Measurements from ENCODE around the gene BCL2L11. TPM values are rescaled to one million over a fixed set of nuclear protein-coding genes. Genes with fewer than 3 reads are reported as not detected.

BCL2L11 gene
- total RNA-seq, 4 donors from 2014 or later: 4.8 to 18.8 (median 13.7) TPM

GRCh38 chr2:111186121-111186715 lies 65.5 kb downstream of the BCL2L11 start:
- H3K27me3 ChIP-seq: no peaks in the 10 kb centered on the region
- DNase-seq (no peak), ATAC-seq (no peak)
- no peak overlapping the region for H3K4me3 ChIP-seq
- H3K9me3 ChIP-seq: no peaks in the 10 kb centered on the region
- TF ChIP-seq CTCF (IDR thresholded peaks at IDR 0.05 in 4 of 5, conservative IDR thresholded peaks at IDR 0.05 in 1 of 5) (no peak), POLR2A (IDR thresholded peaks at IDR 0.05) (no peak)
- H3K27ac ChIP-seq: no peak overlapping the region
- intact Hi-C loops (cut with DNase I; ENCODE audit: low total_unique reads): no loop called here
- H3K4me1 ChIP-seq: peaks cover 6 to 16% of the 10 kb centered on the region in 2 donors
- H3K36me3 ChIP-seq: no peaks in the 10 kb centered on the region
- in situ Hi-C loops (cut with MboI; ENCODE audit: low sequenced_read_pairs in 4 of 4): no loop called here

DNA sequence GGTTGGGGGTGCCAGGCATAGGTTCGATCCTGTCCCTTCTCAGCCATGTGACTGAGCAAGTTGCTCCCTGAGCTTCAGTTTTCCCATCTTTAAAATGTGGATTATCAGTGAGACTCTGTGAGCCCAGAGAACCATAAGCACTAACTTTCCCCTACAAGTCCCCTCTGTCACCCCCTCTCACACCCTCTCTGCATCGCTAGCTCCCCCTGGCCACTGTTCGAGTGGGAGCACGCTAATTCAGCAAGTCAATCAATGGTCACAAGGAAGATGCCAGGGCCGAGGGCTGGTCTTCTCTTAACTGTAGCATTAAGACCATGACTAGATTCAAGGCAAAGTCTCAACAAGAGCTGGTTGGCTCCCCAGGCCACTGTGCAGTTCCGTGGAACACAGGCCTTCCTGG lies 66.2 kb downstream of the BCL2L11 start:
- intact Hi-C loops (cut with DNase I; ENCODE audit: low total_unique reads): no loop called here
- Histone ChIP-seq H3K9me3 (no peaks in the 10 kb centered on the region), H3K4me3 (no peak overlapping the region), H3K27ac (no peak overlapping the region), H3K4me1 (peaks cover 6 to 16% of the 10 kb centered on the region in 2 donors), H3K27me3 (no peaks in the 10 kb centered on the region), H3K36me3 (no peaks in the 10 kb centered on the region)
- DNase-seq (no peak), ATAC-seq (no peak)
- in situ Hi-C loops (cut with MboI; ENCODE audit: low sequenced_read_pairs in 4 of 4): no loop called here
- TF ChIP-seq POLR2A (IDR thresholded peaks at IDR 0.05) (no peak), CTCF (IDR thresholded peaks at IDR 0.05 in 4 of 5, conservative IDR thresholded peaks at IDR 0.05 in 1 of 5) (no peak)

DNA sequence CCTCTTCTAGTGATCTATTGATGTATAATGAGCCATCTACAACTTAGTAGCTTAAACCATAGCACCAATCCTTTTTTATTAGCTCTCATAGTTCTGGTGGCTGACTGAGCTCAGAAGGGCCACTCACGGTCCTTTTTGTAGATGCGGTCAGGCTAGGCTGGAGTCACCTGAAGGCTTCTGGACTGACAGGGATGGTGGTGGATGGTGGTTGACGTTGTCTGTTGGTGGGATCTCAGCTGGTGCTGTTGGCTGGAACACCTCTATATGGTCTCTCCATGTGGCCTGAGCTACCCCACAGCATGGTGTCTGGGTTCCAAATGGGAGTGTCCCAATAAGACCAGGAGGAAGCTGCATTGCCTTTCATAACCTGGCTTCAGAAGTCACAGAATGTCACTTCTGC lies 68.0 kb downstream of the BCL2L11 start:
- Histone ChIP-seq H3K36me3 (no peaks in the 10 kb centered on the region), H3K9me3 (no peaks in the 10 kb centered on the region), H3K27ac (no peak overlapping the region), H3K4me3 (no peak overlapping the region), H3K4me1 (peaks cover 6 to 16% of the 10 kb centered on the region in 2 donors), H3K27me3 (no peaks in the 10 kb centered on the region)
- DNase-seq: no peak
- no peak for ATAC-seq
- in situ Hi-C loops (cut with MboI; ENCODE audit: low sequenced_read_pairs in 4 of 4): no loop called here
- intact Hi-C loops (cut with DNase I; ENCODE audit: low total_unique reads): no loop called here
- no peak for TF ChIP-seq CTCF (IDR thresholded peaks at IDR 0.05 in 4 of 5, conservative IDR thresholded peaks at IDR 0.05 in 1 of 5)
- no peak for TF ChIP-seq POLR2A (IDR thresholded peaks at IDR 0.05)

GRCh38 chr2:111189106-111189505 lies 68.4 kb downstream of the BCL2L11 start:
- no peak for TF ChIP-seq POLR2A (IDR thresholded peaks at IDR 0.05)
- no peak for TF ChIP-seq CTCF (IDR thresholded peaks at IDR 0.05 in 4 of 5, conservative IDR thresholded peaks at IDR 0.05 in 1 of 5)
- no peak for DNase-seq
- no peak for ATAC-seq
- H3K4me1 ChIP-seq: peaks cover 6 to 16% of the 10 kb centered on the region in 2 donors
- H3K27me3 ChIP-seq: no peaks in the 10 kb centered on the region
- H3K36me3 ChIP-seq: no peaks in the 10 kb centered on the region
- no peaks in the 10 kb centered on the region for H3K9me3 ChIP-seq
- in situ Hi-C loops (cut with MboI; ENCODE audit: low sequenced_read_pairs in 4 of 4): no loop called here
- H3K4me3 ChIP-seq: no peak overlapping the region
- H3K27ac ChIP-seq: no peak overlapping the region
- intact Hi-C loops (cut with DNase I; ENCODE audit: low total_unique reads): no loop called here

Measured in gastrocnemius medialis (tissue), 4 donors.